Glomerular endothelial cell (primary cell): ENCODE measurements around the gene EMC10. TPM values are rescaled to one million over a fixed set of nuclear protein-coding genes. Genes with fewer than 3 reads are reported as not detected.
"Not testable (repeated sequence)": the region's sequence is repeated elsewhere in the genome, so short reads cannot be mapped to it uniquely, and the experiment has no call there.

Experiments used
- DNase-seq: peaks from one replicate; pipeline ENCODE4 v3.0.0-alpha.2; 2011; ENCODE audit warnings: low read depth, low spot score; ENCODE audit errors: extremely low read depth
- total RNA-seq: library from RNA; depleted of rRNA; stranded (reverse); fragments of >200 nt; gene quantifications from 2 replicates; pipeline ENCODE4 v1.2.3, GENCODE V29; 2015

The EMC10 gene
- total RNA-seq, 1 donor from 2014 or later: 120 TPM

GRCh38 chr19:50450369-50451222 lies 25.7 kb upstream of the EMC10 start:
- DNase-seq: no peak

DNA sequence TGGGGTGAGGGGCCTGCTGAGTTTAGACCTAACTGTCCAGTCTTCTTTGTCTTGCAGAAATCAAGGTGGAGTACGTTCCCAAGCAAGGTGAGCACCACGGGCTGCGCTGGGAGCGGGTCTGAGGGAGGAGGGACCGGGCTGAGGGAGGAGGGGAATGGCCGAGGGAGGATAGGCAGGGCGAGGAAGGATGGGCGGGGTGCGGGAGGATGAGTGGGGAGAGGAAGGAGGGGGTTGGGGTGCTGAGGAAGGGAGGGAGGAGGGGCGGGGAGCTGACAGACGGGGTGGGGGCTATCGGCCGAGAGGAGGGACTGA lies 25.1 kb upstream of the EMC10 start:
- DNase-seq: no peak

- DNase-seq: no peak
Measured at GRCh38 chr19:50453243-50453642, 23.1 kb upstream of the EMC10 start.

DNA sequence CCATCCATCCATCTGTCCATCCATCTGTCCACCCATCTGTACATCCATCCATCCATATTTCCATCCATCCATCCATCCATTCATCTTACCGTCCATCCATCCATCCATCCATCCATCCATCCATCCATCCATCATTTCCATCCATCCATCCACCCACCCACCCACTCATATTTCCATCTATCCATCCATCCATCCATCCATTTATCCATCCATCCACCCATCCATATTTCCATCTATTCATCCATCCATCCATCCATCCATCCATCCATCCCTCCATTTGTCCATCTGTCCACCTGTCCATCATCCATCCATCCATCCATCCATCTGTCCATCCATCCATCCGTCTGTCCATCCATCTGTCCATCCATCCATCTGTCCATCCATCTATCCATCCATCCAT lies 20.3 kb upstream of the EMC10 start:
- no peak for DNase-seq

- DNase-seq: no peak
Measured at GRCh38 chr19:50457300-50457699, 19.0 kb upstream of the EMC10 start.

- DNase-seq: no peak
Measured at GRCh38 chr19:50458396-50459066, 17.8 kb upstream of the EMC10 start.

DNA sequence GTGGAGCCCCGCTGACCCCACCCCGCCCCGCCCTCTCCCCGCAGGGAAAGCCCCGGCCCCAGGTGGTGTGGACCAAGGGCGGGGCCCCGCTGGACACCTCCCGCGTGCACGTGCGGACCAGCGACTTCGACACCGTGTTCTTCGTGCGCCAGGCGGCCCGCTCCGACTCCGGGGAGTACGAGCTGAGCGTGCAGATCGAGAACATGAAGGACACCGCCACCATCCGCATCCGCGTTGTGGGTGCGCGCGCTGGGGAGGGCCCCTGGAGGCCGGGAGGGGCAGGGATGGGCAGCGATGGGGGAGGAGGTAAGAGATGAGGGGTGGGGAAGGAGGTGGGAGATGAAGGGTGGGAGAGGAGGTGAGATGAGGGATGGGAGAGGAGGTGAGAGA lies 17.2 kb upstream of the EMC10 start:
- no peak for DNase-seq

GRCh38 chr19:50459638-50460037 lies 16.7 kb upstream of the EMC10 start:
- no peak for DNase-seq

GRCh38 chr19:50460161-50460765 lies 16.0 kb upstream of the EMC10 start:
- no peak for DNase-seq

DNA sequence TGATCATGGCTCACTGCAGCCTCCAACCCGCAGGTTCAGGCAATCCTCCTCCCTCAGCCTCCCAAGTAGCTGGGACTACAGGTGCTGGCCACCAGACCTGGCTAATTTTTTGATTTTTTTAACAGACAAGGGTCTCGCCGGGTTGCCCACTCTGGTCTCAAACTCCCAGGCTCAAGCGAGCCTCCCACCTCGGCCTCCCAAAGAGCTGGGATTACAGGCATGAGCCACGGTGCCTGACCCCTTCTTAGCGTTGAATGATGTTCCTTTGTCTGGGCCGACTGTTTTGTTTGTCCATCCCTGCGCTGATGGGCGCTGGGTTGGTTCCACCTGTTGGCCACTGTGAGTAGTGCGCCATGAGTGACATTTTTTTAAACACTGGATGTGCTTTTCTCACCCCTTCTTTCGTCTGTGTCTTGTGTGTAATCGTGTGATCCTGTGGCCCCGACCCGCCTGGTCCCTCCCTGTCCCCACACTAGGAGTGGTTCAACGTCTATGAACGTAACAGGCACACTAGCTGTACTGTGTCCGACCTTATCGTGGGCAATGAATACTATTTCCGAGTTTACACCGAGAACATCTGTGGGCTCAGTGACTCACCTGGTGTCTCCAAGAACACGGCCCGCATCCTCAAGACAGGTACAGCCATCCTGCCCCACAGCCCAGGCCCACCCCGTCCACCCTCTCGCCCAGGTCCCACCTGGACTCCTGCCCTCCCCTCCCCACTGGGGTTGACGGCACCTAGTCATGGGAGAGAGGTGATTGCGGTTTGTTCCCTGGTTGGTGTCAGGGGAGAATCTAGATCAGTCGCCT lies 15.0 kb upstream of the EMC10 start:
- no peak for DNase-seq

GRCh38 chr19:50462970-50463369 lies 13.3 kb upstream of the EMC10 start:
- DNase-seq: no peak

DNA sequence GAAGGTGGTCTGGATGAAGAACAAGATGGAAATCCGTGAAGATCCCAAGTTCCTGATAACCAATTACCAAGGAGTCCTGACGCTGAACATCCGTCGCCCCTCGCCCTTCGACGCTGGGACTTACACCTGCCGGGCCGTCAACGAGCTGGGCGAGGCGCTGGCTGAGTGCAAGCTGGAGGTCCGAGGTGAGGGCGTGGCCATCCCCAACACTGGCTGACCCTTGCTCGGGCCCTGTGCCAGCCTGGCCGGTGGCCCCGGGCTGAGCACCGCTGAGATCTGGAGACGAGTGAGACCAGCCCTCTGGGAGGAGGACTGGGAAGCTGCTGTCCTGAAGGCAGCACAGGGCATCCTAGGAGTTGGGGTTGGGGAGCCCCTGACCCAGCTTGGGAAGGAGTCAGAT lies 12.0 kb upstream of the EMC10 start:
- DNase-seq: no peak

- DNase-seq: no peak
Measured at GRCh38 chr19:50465000-50465399, 11.3 kb upstream of the EMC10 start.

DNA sequence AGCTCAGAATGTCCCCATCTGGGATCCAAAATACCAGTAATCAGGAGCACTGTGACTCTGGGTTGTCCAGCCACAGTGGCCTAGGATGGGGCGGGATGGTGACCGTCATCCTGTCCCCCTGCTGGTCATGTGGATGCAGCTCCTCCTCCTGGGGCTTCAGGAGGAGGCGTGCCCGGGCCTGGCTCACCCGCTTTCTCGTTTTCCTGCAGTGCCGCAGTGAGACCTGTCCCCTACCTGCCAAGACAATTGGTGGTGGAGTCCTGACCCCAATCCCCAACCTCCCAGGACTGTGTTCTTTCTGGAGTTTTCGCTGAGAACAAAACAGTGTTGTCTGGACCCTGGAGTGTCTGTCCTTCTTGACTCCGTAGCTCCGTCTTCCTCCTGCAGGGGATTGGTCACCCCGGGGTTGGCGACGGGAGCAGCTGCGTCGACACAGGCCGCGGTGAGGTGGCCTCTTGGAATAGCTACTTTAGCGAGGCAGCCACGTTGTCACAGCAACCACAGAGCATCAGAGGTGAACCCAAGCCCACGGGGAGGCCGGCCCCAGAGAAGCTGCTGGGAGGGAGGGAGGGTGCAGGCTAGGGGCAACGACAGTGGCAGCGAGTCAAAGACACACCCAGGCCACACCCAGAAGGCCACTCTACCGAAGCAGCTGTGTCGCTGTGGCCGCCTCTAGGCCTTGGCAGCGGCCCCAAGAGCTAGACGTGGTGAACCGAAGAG lies 10.2 kb upstream of the EMC10 start:
- no peak for DNase-seq

GRCh38 chr19:50466706-50467039 lies 9.6 kb upstream of the EMC10 start:
- DNase-seq: no peak

DNA sequence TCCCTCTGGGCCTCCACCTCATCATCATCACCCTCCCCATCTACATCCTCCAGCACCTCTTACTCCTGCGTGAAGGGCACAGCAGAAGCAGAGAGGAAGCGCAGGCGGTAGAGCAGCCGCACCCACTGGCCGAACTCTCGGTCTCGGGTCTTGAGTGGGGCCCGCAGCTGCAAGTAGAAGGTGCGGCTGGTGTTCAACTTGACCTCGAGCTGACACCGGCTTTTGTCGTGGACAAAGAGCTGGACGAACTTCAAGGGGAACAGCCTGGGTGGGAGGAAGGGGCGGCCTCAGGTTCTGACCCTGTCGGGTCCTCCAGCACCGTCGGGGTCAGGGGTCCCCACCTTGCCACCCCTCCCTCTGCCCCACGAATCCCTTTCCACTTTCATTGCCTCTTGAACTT lies 8.7 kb upstream of the EMC10 start:
- DNase-seq: no peak

DNA sequence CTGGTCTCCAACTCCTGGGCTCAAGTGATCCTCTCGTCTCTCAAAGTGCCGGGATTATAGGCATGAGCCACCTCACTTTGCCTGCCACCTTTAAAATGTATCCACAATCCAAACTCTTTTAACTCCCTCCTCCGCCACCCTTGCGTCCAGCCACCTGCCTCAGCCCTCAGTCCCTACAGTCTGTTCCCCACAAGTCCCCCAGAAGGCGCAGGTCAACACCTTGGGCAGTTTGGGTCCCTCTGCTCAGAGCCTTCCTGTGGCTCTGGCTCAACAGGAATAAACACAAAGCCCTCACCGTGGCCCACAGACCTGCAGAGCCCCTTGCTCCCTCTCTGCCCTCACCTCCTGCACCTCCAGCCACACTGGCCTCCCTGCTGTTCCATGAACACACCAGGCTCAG lies 7.5 kb upstream of the EMC10 start:
- DNase-seq: no peak

GRCh38 chr19:50473336-50473735 lies 3.0 kb upstream of the EMC10 start:
- DNase-seq: not testable (repeated sequence)

DNA sequence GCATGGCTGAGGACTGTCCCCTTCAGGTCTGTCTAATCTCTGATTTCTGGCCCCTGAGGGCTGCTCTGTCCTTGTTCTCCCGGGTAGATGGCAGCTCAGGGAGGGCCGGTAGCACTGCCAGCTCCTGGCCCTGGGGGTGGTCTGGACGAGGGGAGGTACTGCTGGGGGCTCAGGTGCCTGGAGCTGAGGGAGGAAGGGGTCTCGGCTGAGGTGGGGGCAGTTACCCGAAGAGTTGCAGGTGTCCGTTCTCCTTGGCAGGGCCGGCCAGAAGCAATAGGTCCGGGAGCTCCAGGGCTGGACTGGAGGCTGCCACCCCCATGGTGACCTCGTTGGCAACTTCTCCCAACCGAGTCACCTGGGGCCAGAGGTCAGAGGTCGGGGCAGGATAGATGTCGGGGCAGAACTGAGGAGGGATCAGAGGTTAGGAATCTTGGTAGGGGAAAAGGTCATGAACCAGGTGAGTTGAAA lies 1.2 kb upstream of the EMC10 start:
- no peak for DNase-seq

GRCh38 chr19:50475736-50476223 lies 527 bp upstream of the EMC10 start:
- DNase-seq: no peak

DNA sequence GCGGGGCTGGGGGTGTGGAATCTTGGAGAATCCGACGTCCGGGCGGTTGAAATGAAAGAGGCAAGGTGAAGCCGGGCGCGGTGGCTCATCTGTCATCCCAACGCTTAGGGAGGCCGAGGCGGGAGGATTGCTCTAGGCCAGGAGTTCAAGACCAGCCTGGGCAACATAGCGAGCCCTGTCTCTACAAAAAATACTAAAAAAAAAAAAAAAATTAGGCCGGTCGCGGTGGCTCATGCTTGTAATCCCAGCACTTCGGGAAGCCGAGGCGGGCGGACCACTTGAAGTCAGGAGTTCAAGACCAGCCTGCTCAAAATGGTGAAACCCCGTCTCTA lies 566 bp downstream of the EMC10 start:
- DNase-seq: no peak
